Liver (tissue), 9 donors: ENCODE results near the gene SH3PXD2B. TPM values are rescaled to one million over a fixed set of nuclear protein-coding genes. Genes with fewer than 3 reads are reported as not detected.

Source experiments
- DNase-seq: peaks from one replicate; pipeline ENCODE4 v3.0.0-alpha.2; 2017; ENCODE audit warnings: low spot score
- H3K27ac ChIP-seq, 2 donors: one replicate each; pipeline ENCODE4 v1.7.0; 2013; ENCODE audit warnings: inconsistent platforms in 2 of 2, low read length in 2 of 2, control low read depth in 1 of 2, low read depth in 1 of 2, mild to moderate bottlenecking in 1 of 2
- H3K27me3 ChIP-seq, 4 donors: one replicate each; pipeline versions ENCODE4 v1.6.1 to v1.7.0; 2013; ENCODE audit warnings: low read length in 3 of 4, inconsistent platforms in 1 of 4, mild to moderate bottlenecking in 1 of 4, moderate library complexity in 1 of 4; ENCODE audit not compliant: control insufficient read depth in 4 of 4, insufficient read depth in 4 of 4
- H3K36me3 ChIP-seq, 4 donors: one replicate each; pipeline versions ENCODE4 v1.6.1 to v1.7.0; 2013; ENCODE audit warnings: low read length in 3 of 4, mild to moderate bottlenecking in 3 of 4, low read depth in 1 of 4, moderate library complexity in 1 of 4; ENCODE audit not compliant: control insufficient read depth in 4 of 4, insufficient read depth in 3 of 4
- H3K4me1 ChIP-seq, 4 donors: one replicate each; pipeline versions ENCODE4 v1.6.1 to v1.7.0; 2013; ENCODE audit warnings: low read length in 3 of 4, mild to moderate bottlenecking in 3 of 4, moderate library complexity in 1 of 4; ENCODE audit not compliant: control insufficient read depth in 4 of 4, insufficient read depth in 4 of 4
- H3K4me3 ChIP-seq, 3 donors: one replicate each; pipeline versions ENCODE4 v1.6.1 to v1.7.0; 2013; ENCODE audit warnings: low read length in 3 of 3, control low read depth in 1 of 3, low read depth in 1 of 3, mild to moderate bottlenecking in 1 of 3
- H3K9ac ChIP-seq, 2 donors: one replicate each; pipeline ENCODE4 v1.7.0; 2013; ENCODE audit warnings: low read length in 2 of 2, mild to moderate bottlenecking in 2 of 2, moderate library complexity in 2 of 2, control low read depth in 1 of 2, low read depth in 1 of 2
- H3K9me3 ChIP-seq, 4 donors: one replicate each; pipeline versions ENCODE4 v1.6.1 to v1.7.0; 2013; ENCODE audit warnings: low read length in 3 of 4; ENCODE audit not compliant: control insufficient read depth in 4 of 4
- CTCF ChIP-seq: fragments of 150-350 bp; IDR thresholded peaks from 2 replicates; pipeline ENCODE4 v1.5.1; 2017; ENCODE audit warnings: improper control_type of control experiment, low read depth, low read length; ENCODE audit not compliant: missing input control
- EGR1 ChIP-seq, 2 donors: IDR thresholded peaks; 2 replicates each; pipeline ENCODE4 v1.6.1; 2016 to 2018; ENCODE audit warnings: antibody characterized with exemption in 2 of 2, low read depth in 2 of 2
- FOXA1 ChIP-seq: IDR thresholded peaks from 2 replicates; pipeline ENCODE4 v1.6.1; 2016; ENCODE audit warnings: antibody characterized with exemption
- FOXA2 ChIP-seq: IDR thresholded peaks from 2 replicates; pipeline ENCODE4 v1.6.1; 2016; ENCODE audit warnings: antibody characterized with exemption
- HNF4A ChIP-seq, 2 donors: conservative IDR thresholded peaks; 2 replicates each; pipeline ENCODE4 v1.6.1; 2016; ENCODE audit warnings: antibody characterized with exemption in 2 of 2, mild to moderate bottlenecking in 2 of 2
- HNF4G ChIP-seq: IDR thresholded peaks from 2 replicates; pipeline ENCODE4 v1.6.1; 2016; ENCODE audit warnings: antibody characterized with exemption
- JUND ChIP-seq, 2 donors: IDR thresholded peaks; 2 replicates each; pipeline ENCODE4 v1.6.1; 2016; ENCODE audit warnings: antibody characterized with exemption in 2 of 2
- MAX ChIP-seq: IDR thresholded peaks from 2 replicates; pipeline ENCODE4 v1.6.1; 2016; ENCODE audit warnings: antibody characterized with exemption
- NR2F2 ChIP-seq: IDR thresholded peaks from 2 replicates; pipeline ENCODE4 v1.6.1; 2016; ENCODE audit warnings: antibody characterized with exemption
- RAD21 ChIP-seq, 2 donors: IDR thresholded peaks; 2 replicates each; pipeline ENCODE4 v1.6.1; 2016; ENCODE audit warnings: antibody characterized with exemption in 2 of 2, mild to moderate bottlenecking in 2 of 2
- RXRA ChIP-seq, 2 donors: IDR thresholded peaks; 2 replicates each; pipeline ENCODE4 v1.6.1; 2017 to 2018; ENCODE audit warnings: antibody characterized with exemption in 2 of 2, mild to moderate bottlenecking in 1 of 2
- SP1 ChIP-seq: IDR thresholded peaks from 2 replicates; pipeline ENCODE4 v1.6.1; 2018; ENCODE audit warnings: antibody characterized with exemption, mild to moderate bottlenecking
- TAF1 ChIP-seq: conservative IDR thresholded peaks from 2 replicates; pipeline ENCODE4 v1.6.1; 2016; ENCODE audit warnings: antibody characterized with exemption, mild to moderate bottlenecking
- YY1 ChIP-seq: IDR thresholded peaks from 2 replicates; pipeline ENCODE4 v1.6.1; 2016; ENCODE audit warnings: antibody characterized with exemption, mild to moderate bottlenecking
- WGBS: extraction: QIAGEN DNeasy Blood & Tissue Kit; methylation state at CpG from one replicate; pipeline ENCODE4 v1.1.7; 2013; 5-methylcytosine and 5-hydroxymethylcytosine counted together
- polyA plus RNA-seq, 2 donors: library from polyadenylated mRNA; stranded (reverse) in 1 of 2; unstranded in 1 of 2; fragments of 200-250 nt in 1 of 2; fragments of >200 nt in 1 of 2; fragmentation: Nextera tagmentation in 1 of 2; extraction: Ambion mirVana in 1 of 2; gene quantifications; one replicate each; pipeline versions ENCODE4 v1.2.1 to v1.2.3, GENCODE V29; 2013 to 2015
- total RNA-seq, 2 donors: library from RNA; depleted of rRNA; stranded (reverse); fragments of >200 nt; gene quantifications; one replicate each; pipeline ENCODE4 v1.2.3, GENCODE V29; 2014
- TF ChIP-seq, protein P1 (sequence below): IDR thresholded peaks from 2 replicates; pipeline ENCODE4 v1.6.1; 2016; ENCODE audit warnings: antibody characterized with exemption, mild to moderate bottlenecking
- TF ChIP-seq, protein P2 (sequence below): IDR thresholded peaks from 2 replicates; pipeline ENCODE4 v1.6.1; 2016; ENCODE audit warnings: antibody characterized with exemption
- TF ChIP-seq, protein P3 (sequence below): IDR thresholded peaks from 2 replicates; pipeline ENCODE4 v1.6.1; 2016; ENCODE audit warnings: antibody characterized with exemption
- donor health status: healthy.
- donor health status: healthy.
- donor health status: healthy.
- donor health status: healthy.
- donor health status: healthy.

The SH3PXD2B gene
- total and polyA plus RNA-seq, 4 donors, result 1.1 to 3.3 (median 2.2) TPM

- Histone ChIP-seq H3K27me3 (no peaks in the 10 kb centered on the region), H3K9ac (no peak overlapping the region), H3K4me1 (peaks cover 0 to 13% (median 9%) of the 10 kb centered on the region in 4 donors), H3K9me3 (no peaks in the 10 kb centered on the region), H3K4me3 (no peak overlapping the region), H3K27ac (no peak overlapping the region), H3K36me3 (no peaks in the 10 kb centered on the region)
- DNase-seq, result no peak
- 77% methylated on average over 13 of the region's 13 CpGs for WGBS
- TF ChIP-seq, protein P1, sequence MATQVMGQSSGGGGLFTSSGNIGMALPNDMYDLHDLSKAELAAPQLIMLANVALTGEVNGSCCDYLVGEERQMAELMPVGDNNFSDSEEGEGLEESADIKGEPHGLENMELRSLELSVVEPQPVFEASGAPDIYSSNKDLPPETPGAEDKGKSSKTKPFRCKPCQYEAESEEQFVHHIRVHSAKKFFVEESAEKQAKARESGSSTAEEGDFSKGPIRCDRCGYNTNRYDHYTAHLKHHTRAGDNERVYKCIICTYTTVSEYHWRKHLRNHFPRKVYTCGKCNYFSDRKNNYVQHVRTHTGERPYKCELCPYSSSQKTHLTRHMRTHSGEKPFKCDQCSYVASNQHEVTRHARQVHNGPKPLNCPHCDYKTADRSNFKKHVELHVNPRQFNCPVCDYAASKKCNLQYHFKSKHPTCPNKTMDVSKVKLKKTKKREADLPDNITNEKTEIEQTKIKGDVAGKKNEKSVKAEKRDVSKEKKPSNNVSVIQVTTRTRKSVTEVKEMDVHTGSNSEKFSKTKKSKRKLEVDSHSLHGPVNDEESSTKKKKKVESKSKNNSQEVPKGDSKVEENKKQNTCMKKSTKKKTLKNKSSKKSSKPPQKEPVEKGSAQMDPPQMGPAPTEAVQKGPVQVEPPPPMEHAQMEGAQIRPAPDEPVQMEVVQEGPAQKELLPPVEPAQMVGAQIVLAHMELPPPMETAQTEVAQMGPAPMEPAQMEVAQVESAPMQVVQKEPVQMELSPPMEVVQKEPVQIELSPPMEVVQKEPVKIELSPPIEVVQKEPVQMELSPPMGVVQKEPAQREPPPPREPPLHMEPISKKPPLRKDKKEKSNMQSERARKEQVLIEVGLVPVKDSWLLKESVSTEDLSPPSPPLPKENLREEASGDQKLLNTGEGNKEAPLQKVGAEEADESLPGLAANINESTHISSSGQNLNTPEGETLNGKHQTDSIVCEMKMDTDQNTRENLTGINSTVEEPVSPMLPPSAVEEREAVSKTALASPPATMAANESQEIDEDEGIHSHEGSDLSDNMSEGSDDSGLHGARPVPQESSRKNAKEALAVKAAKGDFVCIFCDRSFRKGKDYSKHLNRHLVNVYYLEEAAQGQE, result no peak
- no peak for TF ChIP-seq SP1
- no peak for TF ChIP-seq YY1
- TF ChIP-seq JUND (IDR thresholded peaks at IDR 0.05), result no peak
- TF ChIP-seq, protein P2, sequence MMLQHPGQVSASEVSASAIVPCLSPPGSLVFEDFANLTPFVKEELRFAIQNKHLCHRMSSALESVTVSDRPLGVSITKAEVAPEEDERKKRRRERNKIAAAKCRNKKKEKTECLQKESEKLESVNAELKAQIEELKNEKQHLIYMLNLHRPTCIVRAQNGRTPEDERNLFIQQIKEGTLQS, result no peak
- TF ChIP-seq HNF4G, result no peak
- TF ChIP-seq CTCF, result no peak
- no peak for TF ChIP-seq NR2F2
- TF ChIP-seq EGR1 (IDR thresholded peaks at IDR 0.05; ENCODE audit: low read depth in 2 of 2), result no peak
Measured at GRCh38 chr5:172455511-172456061, 1.3 kb upstream of the SH3PXD2B start.

DNA sequence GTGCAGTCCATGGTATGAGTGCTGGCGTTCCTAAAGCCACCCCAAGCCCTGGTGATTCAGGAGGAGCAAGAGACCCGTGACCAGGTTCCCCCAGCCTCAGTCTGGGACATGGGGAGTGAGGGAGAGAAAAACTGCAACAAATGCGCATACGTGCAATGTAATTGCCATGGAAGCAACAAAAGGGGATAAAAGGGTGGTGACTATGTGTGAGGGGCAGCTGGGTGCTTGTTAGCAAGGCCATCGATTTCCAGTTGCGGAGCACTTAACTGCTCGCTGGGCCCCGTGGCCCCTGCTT is 709 bp upstream of the SH3PXD2B start:
- H3K4me1 ChIP-seq, result peaks cover 0 to 13% (median 9%) of the 10 kb centered on the region in 4 donors
- H3K36me3 ChIP-seq, result no peaks in the 10 kb centered on the region
- no peak overlapping the region for H3K4me3 ChIP-seq
- 91% methylated on average over 8 of the region's 8 CpGs for WGBS
- H3K9ac ChIP-seq, result no peak overlapping the region
- no peak for DNase-seq
- no peaks in the 10 kb centered on the region for H3K9me3 ChIP-seq
- H3K27me3 ChIP-seq, result no peaks in the 10 kb centered on the region
- peak overlapping the region in 1 of 2 donors; percentile 15 for H3K27ac ChIP-seq
- no peak for TF ChIP-seq CTCF
- TF ChIP-seq, protein P3, sequence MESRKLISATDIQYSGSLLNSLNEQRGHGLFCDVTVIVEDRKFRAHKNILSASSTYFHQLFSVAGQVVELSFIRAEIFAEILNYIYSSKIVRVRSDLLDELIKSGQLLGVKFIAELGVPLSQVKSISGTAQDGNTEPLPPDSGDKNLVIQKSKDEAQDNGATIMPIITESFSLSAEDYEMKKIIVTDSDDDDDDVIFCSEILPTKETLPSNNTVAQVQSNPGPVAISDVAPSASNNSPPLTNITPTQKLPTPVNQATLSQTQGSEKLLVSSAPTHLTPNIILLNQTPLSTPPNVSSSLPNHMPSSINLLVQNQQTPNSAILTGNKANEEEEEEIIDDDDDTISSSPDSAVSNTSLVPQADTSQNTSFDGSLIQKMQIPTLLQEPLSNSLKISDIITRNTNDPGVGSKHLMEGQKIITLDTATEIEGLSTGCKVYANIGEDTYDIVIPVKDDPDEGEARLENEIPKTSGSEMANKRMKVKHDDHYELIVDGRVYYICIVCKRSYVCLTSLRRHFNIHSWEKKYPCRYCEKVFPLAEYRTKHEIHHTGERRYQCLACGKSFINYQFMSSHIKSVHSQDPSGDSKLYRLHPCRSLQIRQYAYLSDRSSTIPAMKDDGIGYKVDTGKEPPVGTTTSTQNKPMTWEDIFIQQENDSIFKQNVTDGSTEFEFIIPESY, result no peak
- no peak for TF ChIP-seq SP1
- no peak for TF ChIP-seq FOXA2
- TF ChIP-seq, protein P1, result no peak
- no peak for TF ChIP-seq MAX
- TF ChIP-seq EGR1 (IDR thresholded peaks at IDR 0.05; ENCODE audit: low read depth in 2 of 2), result no peak
- TF ChIP-seq, protein P2, result no peak
- no peak for TF ChIP-seq RAD21 (IDR thresholded peaks at IDR 0.05)
- TF ChIP-seq YY1, result no peak
- no peak for TF ChIP-seq RXRA (IDR thresholded peaks at IDR 0.05)
- TF ChIP-seq HNF4G, result no peak
- TF ChIP-seq JUND (IDR thresholded peaks at IDR 0.05), result no peak
- TF ChIP-seq FOXA1, result no peak
- no peak for TF ChIP-seq HNF4A (conservative IDR thresholded peaks at IDR 0.05)
- no peak for TF ChIP-seq TAF1
- TF ChIP-seq NR2F2, result no peak
